ENCODE results near the gene CD55. TPM values are rescaled to one million over a fixed set of nuclear protein-coding genes. Genes with fewer than 3 reads are reported as not detected.
"Not testable (repeated sequence)": the region's sequence is repeated elsewhere in the genome, so short reads cannot be mapped to it uniquely, and the experiment has no call there.

Gene CD55
- total RNA-seq, 1 experiment from 2014 or later = 37.9 TPM

DNA sequence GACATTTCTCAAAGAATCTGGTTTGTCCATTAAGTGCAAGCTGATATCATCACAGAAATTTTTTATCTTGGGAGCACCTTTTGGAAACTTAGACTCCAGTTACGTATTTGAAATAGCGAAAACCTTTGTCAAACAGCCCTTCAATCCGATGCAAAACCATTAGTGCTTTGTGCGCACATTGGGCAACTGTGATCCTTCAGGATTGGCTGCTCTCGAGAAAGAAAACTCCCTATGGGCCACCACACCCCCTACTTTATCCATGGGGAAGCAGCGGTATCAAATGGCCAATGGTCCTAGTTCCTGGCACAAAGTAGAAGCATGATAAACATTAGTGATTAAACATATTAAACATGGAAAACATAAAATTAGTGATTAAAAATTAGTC is 16.0 kb upstream of the CD55 start:
- DNase-seq (ENCODE audit: low read depth) = no peak

DNA sequence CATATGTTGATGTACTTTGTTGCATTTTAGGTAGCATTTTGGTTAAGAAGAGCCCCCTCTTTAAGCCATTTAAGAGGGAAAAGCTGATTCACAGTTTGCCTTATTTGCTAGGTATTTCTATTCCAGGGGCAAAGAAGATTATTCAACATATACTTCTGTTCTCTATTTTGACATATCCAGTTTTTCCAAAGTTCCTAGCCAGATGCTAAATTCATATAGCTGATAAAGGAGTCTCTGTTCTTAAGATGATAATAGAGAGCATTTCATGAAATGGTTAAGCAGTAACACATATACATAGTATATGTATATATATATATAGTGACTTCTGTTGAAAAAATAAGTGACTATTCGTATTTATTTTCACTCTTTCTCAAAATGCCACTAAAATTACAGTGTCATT is 15.5 kb upstream of the CD55 start:
- DNase-seq (ENCODE audit: low read depth) = no peak

DNA sequence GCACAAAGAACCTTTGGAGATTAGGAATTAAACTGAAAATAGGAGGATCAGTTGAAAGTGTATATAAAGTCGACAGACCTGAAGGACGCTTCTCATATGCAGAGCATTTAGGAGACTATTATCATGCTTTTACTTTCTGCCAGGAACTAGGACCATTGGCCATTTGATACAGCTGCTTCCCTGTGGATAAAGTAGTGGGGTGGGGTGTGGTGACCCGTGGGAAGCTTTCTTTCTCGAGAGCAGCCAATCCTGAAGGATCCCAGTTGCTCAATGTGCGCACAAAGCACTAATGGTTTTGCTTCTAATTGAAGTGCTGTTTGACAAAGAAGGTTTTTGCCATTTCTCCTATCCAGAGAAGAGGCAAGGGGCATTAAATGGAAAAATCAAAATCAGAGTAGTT is 14.9 kb upstream of the CD55 start:
- no peak for DNase-seq (ENCODE audit: low read depth)

DNA sequence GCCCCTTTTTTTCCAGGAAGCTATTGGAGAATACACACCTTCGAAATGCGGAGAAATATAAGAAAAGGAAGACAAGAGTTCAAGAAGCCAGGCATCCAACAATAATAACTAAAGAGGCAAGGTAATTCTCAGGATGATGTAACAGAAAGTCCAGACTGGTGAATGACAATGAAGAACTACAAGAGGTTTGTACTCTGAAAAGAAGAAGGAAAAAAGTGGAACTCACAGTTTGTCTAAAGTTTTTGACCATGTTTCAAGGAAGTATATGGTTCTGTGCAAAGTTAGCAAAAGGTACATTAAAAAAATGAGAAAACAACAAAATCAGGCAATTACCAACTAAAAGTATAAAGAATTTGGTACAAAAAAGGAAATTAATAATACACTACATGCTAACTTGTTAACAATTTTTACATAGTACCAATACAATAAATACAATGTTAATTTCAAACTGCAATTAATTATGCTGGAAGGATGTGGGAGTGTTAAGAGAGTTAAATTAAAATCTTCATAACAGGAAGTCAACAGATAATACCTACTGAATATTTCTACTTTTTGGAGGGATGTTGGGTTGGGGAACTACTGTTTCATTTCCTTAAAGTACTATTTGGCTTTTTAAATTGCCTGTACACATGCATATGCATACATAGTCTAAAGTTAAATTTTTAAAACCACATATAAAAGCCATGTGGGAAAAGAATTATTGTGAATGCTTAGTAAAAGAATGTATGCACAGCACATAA is 12.9 kb upstream of the CD55 start:
- no peak for DNase-seq (ENCODE audit: low read depth)

DNA sequence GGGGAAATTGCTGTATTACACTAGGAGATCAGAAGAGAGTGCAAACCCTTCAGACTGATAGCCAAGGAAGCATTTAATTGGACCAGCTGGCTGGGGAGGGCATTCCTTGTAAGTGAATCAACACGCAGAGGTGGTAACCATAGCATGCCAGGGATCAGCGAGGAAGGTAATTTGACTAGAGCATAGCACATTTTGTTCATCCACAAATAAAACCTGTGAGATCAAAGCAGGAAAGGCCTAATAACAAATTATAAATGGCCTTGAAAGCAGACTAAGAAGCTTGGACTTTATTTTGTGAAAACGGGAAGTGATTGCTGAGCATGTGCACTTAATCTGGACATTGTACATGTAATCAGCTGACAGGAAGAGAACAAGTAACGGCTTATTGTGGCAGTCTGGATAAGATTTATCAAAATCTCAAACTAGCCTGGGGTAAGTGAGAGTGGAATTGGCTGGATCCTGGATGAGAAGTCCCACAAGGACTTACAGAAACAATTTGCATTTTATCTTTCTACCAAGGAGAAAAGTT is 11.7 kb upstream of the CD55 start:
- DNase-seq (ENCODE audit: low read depth) = peak; percentile 90

DNA sequence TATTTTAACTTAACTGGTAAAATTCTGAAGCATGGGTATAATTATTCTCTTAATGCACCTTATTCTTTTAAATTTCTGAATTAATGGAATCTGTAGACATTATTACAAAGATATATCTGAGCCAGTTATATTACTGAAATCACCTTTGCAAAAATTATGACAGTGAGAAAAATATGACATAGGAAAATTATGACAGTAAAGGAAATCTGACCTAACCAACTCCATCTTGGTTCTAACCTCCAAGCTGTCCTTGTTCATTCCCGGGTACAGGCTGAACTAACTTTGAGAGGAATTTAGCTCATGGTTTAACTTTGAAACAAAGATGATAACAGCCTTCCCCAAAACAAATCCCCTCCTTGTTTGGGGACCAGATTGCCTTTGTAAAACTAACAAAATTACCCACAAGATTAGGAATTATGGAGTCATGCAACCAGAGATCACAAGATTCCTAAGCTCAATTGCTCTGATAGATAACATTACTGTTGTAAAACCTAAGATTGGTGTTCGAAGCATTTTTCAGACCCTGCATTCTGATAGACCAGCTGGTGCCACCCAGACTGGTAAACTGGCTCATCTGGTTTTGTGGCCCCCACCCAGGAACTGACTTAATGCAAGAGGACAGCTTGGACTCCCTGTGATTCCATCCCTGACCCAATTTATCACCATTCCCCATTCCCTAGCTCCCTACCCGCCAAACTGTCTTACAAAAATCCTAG is 9.4 kb upstream of the CD55 start:
- no peak for DNase-seq (ENCODE audit: low read depth)

DNA sequence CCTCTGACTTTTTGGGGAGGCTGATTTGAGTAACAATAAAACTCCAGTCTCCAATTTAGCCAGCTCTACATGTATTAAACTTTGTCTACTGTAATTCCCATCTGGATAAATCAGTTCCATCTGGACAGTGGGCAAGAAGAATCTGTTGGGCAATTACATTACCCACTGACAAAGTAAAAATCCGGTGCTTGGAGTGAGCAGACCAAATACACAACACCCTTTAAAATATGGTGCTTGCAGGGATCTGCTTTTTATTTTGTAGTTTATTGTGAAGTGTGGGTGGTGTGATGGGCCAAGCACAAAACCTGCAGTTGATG is 8.9 kb upstream of the CD55 start:
- no peak for DNase-seq (ENCODE audit: low read depth)

DNA sequence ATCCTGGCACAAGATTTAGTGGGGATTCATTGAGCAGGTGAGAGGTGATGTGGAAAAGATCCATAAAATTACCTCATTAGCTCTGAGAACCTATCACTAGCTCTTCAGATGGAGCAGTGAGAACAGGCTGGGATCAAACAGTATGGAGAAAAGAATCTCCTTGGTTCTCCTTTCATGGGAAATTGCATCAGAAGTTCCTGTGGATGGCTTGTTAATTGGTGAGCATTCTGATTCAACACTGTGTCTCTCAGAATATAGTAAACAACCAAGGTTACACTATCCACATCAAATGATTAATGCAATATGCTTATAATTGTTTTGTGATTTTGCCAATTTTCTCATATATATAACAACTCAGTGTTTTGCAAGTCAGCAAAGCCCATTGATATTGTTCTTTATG is 8.3 kb upstream of the CD55 start:
- DNase-seq (ENCODE audit: low read depth) = no peak

DNA sequence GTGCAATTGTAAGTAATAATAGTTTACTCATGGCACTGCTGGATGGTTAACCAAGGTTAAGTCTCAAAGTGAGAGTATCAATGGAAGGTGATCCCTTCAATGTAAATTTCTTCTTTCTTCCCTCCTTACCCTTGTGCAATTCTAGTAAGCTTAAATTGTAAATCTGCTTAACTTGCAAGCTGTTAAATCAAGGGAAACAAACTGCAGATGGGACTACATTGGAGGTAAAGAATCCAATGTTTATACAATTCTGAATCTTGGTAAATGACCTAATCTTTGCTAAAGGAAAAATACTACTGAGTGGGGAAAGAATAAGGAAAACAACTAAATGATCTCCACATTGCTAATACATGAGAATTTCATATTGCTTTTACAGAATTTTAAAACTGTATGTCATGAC is 6.7 kb upstream of the CD55 start:
- DNase-seq (ENCODE audit: low read depth) = no peak

DNA sequence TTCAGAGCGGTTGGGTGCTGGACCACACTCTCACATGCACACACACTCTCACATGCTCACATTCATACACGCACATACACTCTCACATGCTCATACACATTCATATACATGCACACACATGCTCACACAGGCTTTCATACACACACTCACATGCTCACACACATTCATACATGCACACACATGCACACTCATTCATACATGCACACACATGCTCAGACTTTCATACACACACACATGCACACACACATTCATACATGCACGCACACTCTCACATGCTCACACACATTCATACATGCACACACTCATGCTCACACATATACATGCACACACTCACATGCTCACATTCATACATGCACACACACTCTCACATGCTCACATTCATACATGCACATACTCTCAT is 6.0 kb upstream of the CD55 start:
- no peak for DNase-seq (ENCODE audit: low read depth)

DNA sequence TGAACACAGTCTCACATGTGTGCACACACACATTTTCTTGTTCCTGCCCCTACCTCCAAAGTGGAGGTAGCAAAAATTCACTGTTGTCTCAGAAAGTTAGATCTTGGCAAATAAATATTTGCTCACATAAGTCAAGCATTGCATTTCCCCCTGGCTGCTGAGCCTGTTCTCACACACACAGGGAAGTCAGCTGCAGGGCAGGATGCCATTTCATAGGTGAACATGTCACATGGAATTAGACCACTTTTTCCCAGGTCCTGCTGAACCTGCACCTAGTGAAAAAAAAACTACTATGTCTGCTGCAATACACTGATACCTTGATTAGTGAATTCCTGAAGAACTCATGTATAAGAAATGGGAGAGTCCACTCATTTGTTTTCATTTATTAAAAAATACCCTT is 5.3 kb upstream of the CD55 start:
- no peak for DNase-seq (ENCODE audit: low read depth)

DNA sequence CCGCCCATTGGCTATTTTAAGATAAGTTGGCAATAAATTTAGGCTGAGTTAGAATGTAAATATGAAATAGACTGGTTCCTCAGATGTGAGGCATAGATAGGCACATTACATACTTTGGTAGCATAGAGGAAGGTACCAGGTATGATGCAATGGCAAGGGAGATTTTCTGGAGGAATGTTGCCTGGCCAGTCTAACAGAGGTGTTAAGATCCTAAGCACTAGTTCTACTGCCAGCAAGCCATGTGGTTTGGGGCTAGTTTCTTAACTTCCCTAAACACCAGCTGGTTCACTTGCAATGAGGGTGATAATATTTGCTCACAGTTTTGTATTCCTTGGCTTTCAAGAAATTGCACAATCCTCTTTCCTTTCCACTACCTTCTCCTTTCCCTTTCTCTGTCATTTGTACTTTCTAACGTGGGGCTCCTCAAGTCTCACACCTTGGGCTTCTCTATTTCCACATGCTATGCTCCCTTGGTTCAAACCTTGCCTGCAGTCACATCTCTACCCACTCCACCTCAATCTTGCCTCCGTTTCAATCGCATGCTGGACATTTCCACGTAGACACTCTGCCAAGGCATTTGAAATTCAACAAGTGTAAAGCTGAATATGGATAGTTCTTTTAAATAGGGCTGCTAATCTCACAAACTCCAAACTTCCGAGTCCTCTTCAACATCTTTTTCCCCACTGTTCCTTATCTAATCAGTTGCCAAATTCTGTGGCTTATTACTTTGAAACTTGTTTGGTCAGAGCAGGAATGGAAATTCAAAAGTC is 4.7 kb upstream of the CD55 start:
- no peak for DNase-seq (ENCODE audit: low read depth)

DNA sequence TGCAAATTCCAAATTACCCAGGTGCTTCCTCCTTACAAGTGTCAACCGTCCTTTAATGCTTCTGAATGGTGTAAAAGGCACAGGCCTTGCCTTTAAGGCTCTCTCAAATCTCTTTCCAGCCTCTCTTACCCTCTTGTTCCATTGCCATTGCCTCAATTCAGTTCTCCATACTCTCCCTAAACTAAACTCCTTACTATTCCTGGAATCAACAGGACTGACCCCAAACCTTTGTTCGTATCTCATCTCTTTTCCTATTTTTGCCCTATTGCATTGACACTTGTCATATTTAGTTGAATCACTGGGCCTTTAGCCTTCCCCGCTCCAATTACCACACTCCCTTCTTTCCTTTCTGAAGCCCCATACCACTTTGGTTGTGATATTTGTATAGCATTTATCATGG is 3.9 kb upstream of the CD55 start:
- DNase-seq (ENCODE audit: low read depth) = no peak

DNA sequence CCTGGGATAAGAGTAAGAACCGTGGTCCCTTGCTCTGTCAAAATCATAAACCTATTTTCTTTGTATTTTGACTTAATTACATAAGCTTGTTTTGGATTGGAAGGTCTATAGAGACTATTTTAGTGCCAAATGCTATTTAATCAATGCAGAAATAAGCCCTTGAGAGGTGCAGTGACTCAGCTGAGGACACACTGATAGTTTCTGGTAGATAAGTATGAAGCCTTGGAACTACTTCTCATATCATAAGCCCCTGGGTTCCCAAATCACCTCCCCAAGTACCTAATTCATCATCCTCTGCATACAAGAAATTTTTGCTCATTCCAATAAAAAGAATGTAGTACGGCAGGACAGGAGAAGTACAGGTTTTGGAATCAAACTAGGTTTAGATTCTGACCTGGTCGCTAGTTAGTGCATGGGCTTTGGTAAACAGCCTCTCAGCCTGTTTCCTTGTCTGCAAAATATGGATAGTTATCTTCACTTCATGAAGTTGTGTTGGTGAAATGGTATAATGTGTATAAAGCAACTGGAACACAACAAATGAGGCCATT is 3.3 kb upstream of the CD55 start:
- no peak for DNase-seq (ENCODE audit: low read depth)

DNA sequence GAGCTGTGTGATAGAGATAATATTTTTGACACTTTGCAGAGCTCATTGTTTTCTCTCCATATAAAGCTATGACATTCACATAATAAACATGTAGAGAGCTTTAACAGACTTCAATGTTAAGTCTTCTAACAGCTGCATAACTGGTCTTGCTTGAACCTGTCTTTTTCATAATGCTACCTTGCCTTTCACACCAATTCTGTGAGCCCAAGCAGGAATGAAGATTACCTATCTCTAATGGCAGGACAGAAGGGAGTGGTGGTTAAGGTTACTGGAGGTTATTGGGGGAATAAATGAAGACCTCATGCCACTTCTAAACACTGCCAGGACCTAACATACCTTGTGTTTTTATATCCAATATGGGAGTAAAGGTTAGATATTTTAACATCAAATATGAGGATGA is 2.3 kb upstream of the CD55 start:
- DNase-seq (ENCODE audit: low read depth) = no peak

DNA sequence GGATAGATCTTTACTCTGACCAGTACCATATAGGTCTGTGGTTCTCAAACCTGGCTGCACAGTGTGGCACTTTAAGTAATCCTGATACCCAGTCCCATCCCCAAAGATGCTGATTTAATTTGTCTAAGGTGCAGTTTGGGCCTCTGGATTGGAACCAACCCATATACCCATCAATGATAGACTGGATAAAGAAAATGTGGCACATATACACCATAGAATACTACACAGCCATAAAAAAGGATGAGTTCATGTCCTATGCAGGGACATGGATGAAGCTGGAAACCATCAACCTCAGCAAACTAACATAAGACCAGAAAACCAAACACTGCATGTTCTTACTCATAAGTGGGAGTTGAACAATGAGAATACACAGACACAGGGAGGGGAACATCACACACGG is 1.4 kb upstream of the CD55 start:
- not testable (repeated sequence) for DNase-seq (ENCODE audit: low read depth)

DNA sequence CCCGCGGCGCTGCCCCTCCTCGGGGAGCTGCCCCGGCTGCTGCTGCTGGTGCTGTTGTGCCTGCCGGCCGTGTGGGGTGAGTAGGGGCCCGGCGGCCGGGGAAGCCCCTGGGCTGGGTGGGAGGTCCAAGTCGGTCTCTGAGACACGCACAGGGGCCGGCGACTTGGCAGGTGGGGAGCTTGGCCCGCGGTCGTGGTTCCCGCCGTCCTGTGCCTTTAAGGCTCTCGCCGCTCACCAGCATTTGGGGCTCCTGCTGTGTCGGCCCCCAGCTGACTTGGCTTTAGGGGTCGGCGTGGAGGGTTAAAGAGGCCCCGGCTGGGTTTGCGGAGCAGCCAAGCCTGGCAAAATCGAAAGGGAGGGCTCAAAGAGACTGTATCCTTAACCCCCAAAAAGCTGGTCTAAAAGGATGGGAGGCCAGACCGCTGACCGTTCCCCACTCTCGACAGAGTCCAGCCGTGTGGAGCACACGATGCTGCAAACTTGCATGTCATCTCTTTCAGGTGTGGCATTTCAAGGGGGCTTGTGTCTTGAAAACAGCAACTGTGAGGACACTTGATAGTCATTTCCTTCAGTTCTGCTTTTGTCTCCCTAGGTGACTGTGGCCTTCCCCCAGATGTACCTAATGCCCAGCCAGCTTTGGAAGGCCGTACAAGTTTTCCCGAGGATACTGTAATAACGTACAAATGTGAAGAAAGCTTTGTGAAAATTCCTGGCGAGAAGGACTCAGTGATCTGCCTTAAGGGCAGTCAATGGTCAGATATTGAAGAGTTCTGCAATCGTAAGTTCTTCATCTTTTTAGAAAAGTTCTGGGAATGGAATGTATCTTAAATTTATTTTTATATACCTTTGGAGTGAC is 540 bp downstream of the CD55 start:
- DNase-seq (ENCODE audit: low read depth) = peak; percentile 20

DNA sequence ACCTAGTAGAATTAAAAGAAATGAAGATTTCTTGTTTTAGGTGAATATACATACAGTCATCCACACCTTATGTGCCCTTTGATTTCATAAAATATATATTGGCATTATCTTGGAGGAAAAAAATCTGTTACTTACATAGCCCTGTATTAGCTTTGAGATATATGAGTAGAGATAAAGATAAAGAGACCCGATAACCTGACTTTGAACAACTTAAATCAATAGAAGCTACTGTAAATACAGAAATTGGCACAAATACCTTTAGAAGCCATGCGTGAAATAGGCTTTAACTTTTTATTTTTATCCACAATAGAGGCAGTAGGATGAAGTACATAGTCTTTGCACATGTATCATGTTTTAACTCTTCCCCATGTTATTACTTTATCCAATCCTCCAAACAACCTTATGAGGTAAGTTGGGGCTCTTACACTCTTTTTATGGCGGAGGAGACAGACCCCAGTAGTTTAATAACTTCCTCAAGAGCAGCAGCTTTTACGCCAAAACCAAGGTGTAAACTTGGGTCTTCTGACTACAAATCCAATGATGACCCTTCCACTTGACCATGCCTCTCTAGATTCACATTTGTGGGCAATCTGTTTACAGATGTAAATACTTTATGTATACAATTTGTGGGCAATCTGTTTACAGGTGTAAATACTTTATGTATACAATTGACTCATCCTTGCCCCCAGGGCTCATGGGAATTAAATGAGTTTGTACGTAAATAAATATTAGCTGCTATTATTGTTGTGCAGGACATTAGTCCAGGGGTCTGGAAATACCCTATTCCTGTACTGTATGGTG is 2.1 kb downstream of the CD55 start:
- DNase-seq (ENCODE audit: low read depth) = no peak

DNA sequence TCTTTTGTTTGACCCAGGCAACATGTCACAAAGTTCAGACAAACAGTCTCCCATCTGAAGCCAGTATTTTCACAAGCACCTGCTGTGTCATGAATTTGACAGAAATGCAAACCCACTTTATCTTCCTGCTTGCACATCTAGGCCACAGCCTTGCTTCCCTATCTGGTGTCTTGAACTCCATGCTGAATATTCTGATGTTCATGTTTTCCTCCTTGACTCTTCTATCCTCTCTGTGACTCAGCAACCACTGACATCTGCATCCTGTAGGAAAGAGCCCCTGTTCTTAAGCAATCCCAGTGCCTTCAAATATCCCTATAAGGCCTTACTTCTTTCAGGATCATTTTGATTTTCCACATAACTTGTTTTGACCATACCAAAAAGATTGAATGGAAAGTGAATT is 6.5 kb downstream of the CD55 start:
- no peak for DNase-seq (ENCODE audit: low read depth)

DNA sequence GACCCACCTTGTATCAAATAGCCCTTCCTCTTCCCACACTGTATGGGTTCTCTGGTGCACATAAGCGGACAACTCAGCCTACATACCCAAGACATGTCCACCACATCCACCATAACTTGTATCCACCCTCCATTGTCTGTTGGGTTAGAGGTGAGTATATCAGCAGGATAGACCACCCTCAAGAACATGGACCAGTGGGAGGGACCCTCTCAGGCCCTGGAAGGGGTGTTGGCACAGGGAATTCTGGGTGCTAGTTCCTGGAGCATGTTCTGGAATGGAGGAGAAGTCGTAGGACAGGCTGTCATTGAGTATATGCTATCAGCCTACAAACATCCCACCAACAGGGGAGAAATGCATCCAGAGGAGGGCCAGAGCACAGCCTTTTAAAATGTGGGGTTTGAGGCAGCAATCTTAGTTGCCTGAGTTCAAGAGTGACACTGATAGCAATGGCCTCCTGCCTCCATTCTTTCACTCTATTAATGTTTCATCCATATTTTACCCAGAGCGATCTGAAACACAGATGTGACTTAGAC is 7.5 kb downstream of the CD55 start:
- no peak for DNase-seq (ENCODE audit: low read depth)

DNA sequence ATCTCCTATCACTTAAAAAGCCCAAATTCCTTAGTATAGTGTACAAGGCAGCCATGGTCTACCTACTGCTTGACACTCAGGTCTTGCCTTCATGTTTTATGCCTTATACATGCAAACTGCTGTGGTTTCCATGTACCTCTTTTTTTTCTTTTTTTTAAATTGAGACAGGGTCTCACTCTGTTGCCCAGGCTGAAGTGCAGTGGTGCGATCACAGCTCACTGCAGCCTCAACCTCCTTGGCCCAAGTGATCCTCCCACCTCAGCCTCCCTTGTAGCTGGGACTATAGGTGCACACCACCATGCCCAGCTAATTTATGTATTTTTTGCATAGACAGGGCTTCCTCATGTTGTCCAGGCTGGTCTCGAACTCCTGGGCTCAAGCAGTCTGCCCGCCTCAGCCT is 8.0 kb downstream of the CD55 start:
- no peak for DNase-seq (ENCODE audit: low read depth)

Measured in Daoy (cell line).